Adipose tissue (tissue), 3 donors: ENCODE measurements around the gene SLC22A5. TPM values are rescaled to one million over a fixed set of nuclear protein-coding genes. Genes with fewer than 3 reads are reported as not detected.
"Not testable (repeated sequence)": the region's sequence is repeated elsewhere in the genome, so short reads cannot be mapped to it uniquely, and the experiment has no call there.

Experiments used
- H3K27ac ChIP-seq: one replicate; pipeline ENCODE4 v1.5.1; 2013; ENCODE audit warnings: low read depth, low read length
- WGBS, 3 donors: extraction: QIAGEN DNeasy Blood & Tissue Kit; methylation state at CpG; one replicate each; pipeline ENCODE4 v1.1.7; 2013; 5-methylcytosine and 5-hydroxymethylcytosine counted together
- polyA plus RNA-seq, 3 donors: library from polyadenylated mRNA; stranded (reverse); fragments of 200-250 nt; gene quantifications; one replicate each; pipeline ENCODE4 v1.2.3, GENCODE V29; 2013
- donor health status: healthy with polysubstance abuse.
- donor health status: Bipolar disorder and iron deficiency.
- donor health status: healthy.

SLC22A5 gene
- polyA plus RNA-seq, 3 donors, result 3.0 to 6.6 (median 5.1) TPM

DNA sequence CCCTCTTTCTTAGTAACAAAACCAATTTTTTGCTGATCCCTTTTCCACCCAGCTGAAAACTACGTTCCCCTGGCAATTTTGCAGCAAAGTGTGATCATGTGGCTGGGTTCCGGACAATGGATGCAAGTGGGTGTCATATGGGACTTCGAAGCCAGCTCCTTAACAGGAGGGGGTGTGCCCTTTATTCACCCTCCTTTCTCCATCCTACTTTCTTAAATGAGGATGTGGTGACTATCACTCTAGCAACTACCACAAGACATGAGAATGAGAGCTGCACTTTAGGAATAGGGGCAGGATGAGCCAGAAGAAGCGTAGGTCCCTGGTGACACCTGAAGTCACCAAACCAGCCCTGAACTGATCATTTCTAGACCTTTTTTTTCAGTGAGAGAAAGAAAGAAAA is 62.1 kb downstream of the SLC22A5 start:
- H3K27ac ChIP-seq, result no peak overlapping the region

DNA sequence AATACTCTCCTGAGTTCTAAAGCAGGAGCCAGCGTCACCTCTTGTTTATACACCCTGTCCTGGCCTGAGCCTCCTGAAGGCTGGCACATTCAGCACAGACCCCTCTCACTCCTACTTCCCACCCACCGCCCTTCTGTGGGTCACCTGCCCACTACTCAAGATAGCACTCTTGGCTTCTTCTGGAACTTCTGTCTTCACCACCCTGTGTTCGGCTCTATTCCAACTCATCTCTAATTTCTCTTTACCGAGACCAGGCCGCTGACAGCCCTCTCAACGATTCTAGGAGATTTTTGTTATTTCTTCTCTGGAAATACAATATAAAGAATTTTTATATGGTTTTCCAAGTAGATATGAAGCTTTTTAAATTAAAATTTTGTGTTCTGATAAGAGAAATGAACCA is 63.6 kb downstream of the SLC22A5 start:
- H3K27ac ChIP-seq, result no peak overlapping the region
- WGBS, 3 donors, result 93 to 98% (median 97%) methylated on average over 6 of the region's 6 CpGs

More for the DNA sequence above, 62.1 kb downstream of the SLC22A5 start:
- 83 to 92% (median 85%) methylated on average over 4 of the region's 4 CpGs for WGBS, 3 donors

DNA sequence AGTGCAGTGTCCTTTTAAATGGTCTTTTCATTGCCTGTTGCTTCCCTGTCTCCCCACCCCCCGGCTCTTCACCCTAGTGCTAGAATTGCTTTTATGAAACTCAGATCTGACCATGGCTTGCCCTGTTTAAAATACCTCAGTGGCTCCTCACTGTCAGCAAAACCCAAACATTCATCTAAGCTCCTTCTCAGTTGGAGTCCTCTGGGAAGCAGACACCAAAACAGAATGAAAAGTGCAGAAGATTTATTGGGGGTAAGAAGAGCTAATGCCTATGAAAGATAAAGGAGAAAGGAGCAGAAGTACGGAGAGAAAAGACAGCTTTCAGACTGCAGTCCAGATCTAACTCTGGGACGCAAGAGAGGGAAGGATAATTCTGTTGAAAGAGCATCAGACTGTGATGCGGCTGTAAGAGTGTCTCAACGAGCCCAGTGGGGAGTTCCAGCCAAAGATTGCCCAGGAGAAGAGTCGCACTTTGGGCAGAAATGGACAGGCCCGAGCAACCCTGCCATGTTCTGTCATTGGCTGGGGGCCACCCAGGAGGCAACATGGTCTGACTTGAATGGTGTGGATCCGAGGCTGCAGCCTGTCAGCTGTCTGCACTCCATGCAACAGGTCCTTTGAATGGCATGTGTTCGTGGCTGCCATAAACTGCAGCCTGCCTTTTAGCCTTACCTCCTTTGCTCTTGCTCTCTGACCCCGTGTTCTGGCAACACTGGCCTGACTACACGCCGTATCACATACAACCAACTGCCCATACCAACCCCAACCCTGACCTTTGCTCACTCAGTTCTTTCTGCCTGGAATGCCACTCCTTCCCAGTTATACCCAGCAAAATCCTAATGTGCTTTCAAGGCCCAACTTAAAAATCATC is 65.1 kb downstream of the SLC22A5 start:
- WGBS, 3 donors, result 67 to 76% (median 76%) methylated on average over 12 of the region's 12 CpGs

DNA sequence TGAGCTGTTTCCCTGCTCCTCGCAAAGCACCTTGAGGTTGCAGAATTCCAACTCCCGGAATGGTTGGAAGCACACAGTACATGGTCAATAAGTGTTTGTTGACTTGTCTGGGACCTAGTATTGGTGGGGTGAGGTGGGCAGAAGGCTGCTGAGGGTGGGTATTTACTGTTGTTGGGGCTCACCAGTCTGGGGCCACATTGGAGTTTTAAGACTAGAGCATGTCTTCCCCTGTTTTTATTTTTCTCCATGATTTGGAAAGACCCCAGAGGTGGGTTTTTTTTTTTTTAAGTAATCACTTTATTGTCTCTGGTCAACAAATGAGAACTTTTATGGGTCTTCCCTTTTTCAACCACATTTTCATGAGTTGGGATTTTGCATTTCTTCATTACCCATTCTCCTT is 65.9 kb downstream of the SLC22A5 start:
- no peak overlapping the region for H3K27ac ChIP-seq
- WGBS, 3 donors, result 51 to 99% (median 92%) methylated on average over 2 of the region's 2 CpGs

More for the DNA sequence above, 65.1 kb downstream of the SLC22A5 start:
- no peak overlapping the region for H3K27ac ChIP-seq

DNA sequence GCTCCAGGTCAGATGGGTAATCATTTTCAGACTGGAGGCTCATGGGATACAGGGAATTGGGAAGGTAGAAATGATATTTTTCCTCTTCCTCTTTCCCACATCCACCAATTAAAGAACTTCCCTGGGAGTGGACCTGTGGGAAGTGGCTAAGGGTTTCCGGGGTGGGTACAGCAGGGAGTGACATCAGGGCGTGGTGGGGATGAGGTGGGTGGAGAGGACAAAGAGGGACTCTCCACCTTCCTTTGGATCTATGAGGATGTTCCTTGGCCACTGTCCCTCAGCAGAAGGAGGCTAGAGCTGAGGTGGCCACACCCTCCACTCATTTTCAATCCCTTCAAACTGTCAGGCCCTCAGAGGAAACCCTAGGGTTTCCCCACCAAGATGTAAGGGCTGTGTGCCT is 66.4 kb downstream of the SLC22A5 start:
- H3K27ac ChIP-seq, result no peak overlapping the region
- 63 to 83% (median 73%) methylated on average over 2 of the region's 2 CpGs for WGBS, 3 donors

DNA sequence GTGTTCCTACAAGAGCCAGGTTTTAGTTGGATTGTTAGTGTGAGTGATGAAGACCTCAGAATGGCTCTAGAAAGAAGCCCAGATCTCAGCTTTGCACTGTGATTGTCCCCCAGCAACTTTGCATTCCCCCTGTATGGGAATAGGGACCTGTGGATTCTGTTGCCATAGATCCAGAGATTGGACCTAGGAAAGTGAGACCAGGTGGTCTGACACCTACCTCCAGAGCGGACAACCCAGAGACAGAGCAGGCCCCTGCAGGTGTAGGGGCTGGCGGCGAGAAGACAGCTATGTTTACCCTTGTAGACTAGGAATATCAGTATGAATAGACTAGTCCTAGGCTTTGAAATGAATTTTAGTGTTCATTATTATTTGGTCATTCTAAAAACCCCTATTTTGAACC is 67.4 kb downstream of the SLC22A5 start:
- WGBS, 3 donors, result 93 to 98% (median 98%) methylated on average over 3 of the region's 3 CpGs
- H3K27ac ChIP-seq, result no peak overlapping the region

DNA sequence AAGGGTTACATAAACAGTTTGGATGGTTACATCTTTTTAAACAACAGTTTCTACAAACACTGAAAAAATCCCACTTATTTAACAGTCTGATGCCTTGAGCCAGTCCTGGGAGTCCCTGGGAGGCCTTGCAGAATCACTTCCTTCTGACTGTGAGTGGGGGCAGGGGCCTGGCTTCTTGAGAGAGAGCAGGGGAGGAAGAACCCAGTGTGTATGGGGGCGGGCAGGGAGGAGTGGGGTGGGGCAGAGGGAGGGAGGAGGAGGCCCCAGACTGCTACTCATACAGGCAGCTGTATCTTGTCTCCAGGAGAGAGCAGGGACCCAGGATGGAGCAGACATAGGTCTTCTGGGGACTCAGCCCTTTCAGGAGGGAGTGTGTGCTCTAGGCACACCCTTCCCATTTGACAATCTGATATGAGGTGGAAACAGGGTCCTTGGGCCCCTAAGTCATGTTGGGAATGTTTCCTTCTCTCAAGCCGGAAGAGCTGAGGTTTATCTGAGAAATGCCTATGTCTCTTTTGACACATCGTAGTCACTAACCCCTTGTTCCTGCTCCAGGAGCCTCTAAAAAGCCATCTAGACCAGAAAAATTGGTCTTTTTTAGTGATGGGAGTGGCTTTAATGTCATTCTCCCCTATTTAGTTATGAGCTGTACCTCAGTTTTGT is 68.2 kb downstream of the SLC22A5 start:
- H3K27ac ChIP-seq, result no peak overlapping the region
- WGBS, 3 donors, result 27 to 52% (median 27%) methylated on average over 3 of the region's 3 CpGs

DNA sequence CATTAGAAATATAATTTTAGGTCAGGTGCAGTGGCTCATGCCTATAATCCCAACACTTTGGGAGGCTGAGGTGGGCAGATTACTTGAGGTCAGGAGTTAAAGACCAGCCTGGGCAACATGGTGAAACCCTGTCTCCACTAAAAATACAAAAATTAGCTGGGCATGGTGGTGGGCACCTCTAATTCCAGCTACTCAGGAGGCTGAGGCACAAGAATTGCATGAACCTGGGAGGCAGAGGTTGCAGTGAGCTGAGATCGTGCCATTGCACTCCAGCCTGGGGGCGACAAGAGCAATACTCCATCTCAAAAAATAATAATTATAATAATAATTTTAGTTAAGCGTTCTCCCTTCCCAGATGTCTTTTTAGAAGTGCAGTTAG is 68.7 kb downstream of the SLC22A5 start:
- not testable (repeated sequence) for H3K27ac ChIP-seq
- 96 to 99% (median 97%) methylated on average over 3 of the region's 3 CpGs for WGBS, 3 donors

DNA sequence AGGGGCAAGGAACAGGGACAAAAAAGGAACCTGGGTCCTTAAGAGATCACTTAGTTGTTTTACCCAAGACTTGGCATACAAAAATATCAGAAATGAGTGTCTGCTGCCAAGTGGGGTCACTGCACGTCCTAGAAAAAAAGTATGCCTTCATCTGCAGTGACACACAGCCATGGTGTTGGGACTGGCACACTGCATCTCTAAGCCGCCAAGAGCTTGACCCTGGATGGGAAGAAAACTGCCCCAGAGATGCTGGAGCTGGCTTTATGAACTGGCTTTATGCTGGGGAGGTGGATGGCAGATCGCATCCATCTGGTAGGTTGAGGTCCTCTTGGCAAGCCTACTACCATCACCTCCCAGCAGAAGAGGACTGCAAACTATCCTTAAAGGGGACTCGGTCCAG is 69.4 kb downstream of the SLC22A5 start:
- no peak overlapping the region for H3K27ac ChIP-seq
- 58 to 69% (median 68%) methylated on average over 4 of the region's 4 CpGs for WGBS, 3 donors

DNA sequence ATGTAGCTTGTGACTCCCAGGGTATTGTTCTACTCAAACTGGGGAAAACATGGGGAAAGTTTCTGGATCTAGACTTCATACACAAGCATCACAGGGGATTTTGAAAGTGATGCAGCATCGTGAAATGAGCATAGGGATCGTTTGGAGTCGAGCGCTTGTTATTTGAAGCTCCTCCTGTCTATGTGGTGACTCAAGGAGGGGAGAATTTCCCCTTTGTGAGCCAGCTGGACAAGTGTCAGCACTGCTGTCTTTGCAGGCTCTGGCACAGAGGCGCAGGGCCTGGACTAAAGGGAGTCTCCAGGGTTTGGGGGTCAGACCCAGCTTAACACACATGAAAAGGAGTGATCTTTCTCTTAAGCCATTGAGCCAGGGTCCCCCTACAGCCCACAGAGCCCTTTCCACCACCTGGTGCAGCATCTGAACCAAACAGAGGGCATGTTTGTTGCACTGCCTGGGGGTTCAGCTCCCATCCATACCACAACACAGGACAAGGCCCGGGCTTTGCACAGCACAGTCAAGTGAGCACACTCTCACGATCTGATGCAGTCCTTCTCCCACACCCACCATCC is 70.1 kb downstream of the SLC22A5 start:
- no peak overlapping the region for H3K27ac ChIP-seq
- WGBS, 3 donors, result 31 to 68% (median 33%) methylated on average over 7 of the region's 7 CpGs

DNA sequence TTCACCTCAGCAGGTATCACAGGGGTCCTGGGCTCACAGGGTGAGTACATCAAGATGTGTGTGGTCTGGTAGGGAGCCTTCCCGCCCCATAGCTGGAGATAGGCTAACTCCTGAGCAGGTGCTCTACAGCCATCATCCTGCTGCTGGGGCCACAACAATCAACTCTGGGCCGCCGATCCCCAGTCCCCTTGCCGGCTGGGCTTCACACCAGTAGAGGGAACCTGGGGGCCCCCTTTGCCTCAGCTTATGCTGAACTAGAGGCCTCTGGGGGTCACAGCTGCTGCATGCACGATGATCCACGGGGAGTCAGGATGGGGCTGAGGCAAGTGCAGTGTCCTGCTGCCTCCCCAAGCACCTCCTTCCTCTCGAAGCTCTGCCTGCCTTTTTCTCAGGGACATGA is 74.6 kb downstream of the SLC22A5 start:
- WGBS, 3 donors, result 72 to 87% (median 81%) methylated on average over 7 of the region's 7 CpGs
- H3K27ac ChIP-seq, result no peak overlapping the region

Other genes with a start within 250 kb of the SLC22A5 start
- 10 to 100 TPM in 2 of 3 donors, 1 to 10 TPM in 1; 8.9 to 39.9 (median 18.4) TPM for gene P4HA2, start 141.9 kb upstream of the SLC22A5 start, polyA plus RNA-seq
- gene PDLIM4, start 112.0 kb upstream of the SLC22A5 start, polyA plus RNA-seq, result 10 to 100 TPM in 2 of 3 donors, 1 to 10 TPM in 1; 2.2 to 39.4 (median 17.5) TPM
- gene SLC22A4, start 75.3 kb upstream of the SLC22A5 start, polyA plus RNA-seq, result 1 to 10 TPM in 2 of 3 donors, under 1 TPM in 1; 0.23 to 3.0 (median 2.0) TPM
- 10 to 100 TPM in 2 of 3 donors, 1 to 10 TPM in 1; 9.1 to 90.5 (median 58.0) TPM for gene IRF1, start 121.1 kb downstream of the SLC22A5 start, polyA plus RNA-seq
- under 1 TPM in 1 of 3 donors, not detected in 2; 0.09 TPM for gene IL5, start 173.8 kb downstream of the SLC22A5 start, polyA plus RNA-seq
- gene RAD50, start 187.3 kb downstream of the SLC22A5 start, polyA plus RNA-seq, result 10 to 100 TPM in 1 of 3 donors, 1 to 10 TPM in 2; 6.3 to 10.1 (median 8.5) TPM